Right atrium auricular region (tissue), 2 donors: ENCODE results near the gene OPRM1. TPM values are rescaled to one million over a fixed set of nuclear protein-coding genes. Genes with fewer than 3 reads are reported as not detected.

ENCODE experiments used
- DNase-seq: peaks from one replicate; pipeline ENCODE4 v3.0.0-alpha.2; 2019; ENCODE audit warnings: low spot score
- H3K27ac ChIP-seq, 2 donors: fragments of 200-600 bp; sonication (generic); 1 replicate in 1 of 2; 2 replicates in 1 of 2; pipeline ENCODE4 v1.5.1; 2016 to 2019
- H3K27me3 ChIP-seq, 2 donors: fragments of 200-600 bp; sonication (generic); one replicate each; pipeline versions ENCODE4 v1.5.1 to v1.6.0; 2017 to 2019
- H3K36me3 ChIP-seq: fragments of 200-600 bp; sonication (generic); one replicate; pipeline ENCODE4 v1.5.1; 2016
- H3K4me1 ChIP-seq, 2 donors: fragments of 200-600 bp; sonication (generic); one replicate each; pipeline versions ENCODE4 v1.5.1 to v1.6.0; 2017 to 2019
- H3K4me3 ChIP-seq, 2 donors: fragments of 200-600 bp; sonication (generic); 1 replicate in 1 of 2; 2 replicates in 1 of 2; pipeline ENCODE4 v1.5.1; 2017 to 2019; ENCODE audit warnings: mild to moderate bottlenecking in 1 of 2, moderate library complexity in 1 of 2
- H3K9me3 ChIP-seq, 2 donors: fragments of 200-600 bp; sonication (generic); one replicate each; pipeline ENCODE4 v1.5.1; 2019
- CTCF ChIP-seq, 2 donors: fragments of 200-600 bp; sonication (generic); IDR thresholded peaks; one replicate each; pipeline ENCODE4 v1.5.1; 2019; ENCODE audit warnings: antibody characterized with exemption in 2 of 2
- total RNA-seq, 2 donors: library from RNA; depleted of rRNA; stranded (reverse); fragments of >200 nt; gene quantifications; one replicate each; pipeline ENCODE4 v1.1.0, GENCODE V29; 2016

The OPRM1 gene
- total RNA-seq, 2 donors from 2014 or later = not detected

GRCh38 chr6:154230393-154230792 lies 191.4 kb downstream of the OPRM1 start:
- no peak for TF ChIP-seq CTCF (IDR thresholded peaks at IDR 0.05)
- Histone ChIP-seq H3K4me3 (no peak overlapping the region), H3K36me3 (no peaks in the 10 kb centered on the region), H3K27ac (no peak overlapping the region), H3K27me3 (no peaks in the 10 kb centered on the region), H3K9me3 (no peaks in the 10 kb centered on the region), H3K4me1 (no peaks in the 10 kb centered on the region)
- no peak for DNase-seq

DNA sequence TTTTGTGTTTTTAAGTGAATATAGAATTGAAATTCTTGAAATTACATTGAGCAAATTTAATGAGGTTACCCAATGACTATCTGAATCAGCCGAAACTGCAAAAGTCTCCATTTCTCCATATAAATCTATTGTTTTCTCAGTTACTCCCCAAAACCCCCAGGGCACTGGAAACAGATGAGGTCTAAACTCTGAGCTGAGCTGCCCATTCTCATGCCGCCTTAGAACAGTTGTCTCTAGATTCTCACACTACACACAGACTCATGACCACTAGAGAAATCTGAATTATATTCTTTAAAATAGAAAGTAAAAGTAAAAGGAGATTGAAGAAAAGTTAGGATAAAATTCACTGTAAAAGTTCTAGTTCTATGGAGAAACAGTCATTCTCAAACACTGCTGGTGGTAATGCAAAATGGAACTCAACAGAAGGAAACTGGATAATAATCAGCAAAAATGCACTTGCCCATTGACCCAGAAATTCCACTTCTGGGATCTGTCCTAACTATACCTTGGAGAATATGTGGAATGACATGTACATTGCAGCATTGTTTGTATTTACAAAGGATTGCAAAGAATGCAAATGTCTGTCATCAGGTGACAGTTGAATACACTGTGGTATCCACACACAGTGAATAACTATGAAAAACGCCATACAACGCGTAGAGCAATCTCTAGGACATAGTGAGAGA lies 192.0 kb downstream of the OPRM1 start:
- Histone ChIP-seq H3K4me3 (no peak overlapping the region), H3K27ac (no peak overlapping the region)
- no peak for TF ChIP-seq CTCF (IDR thresholded peaks at IDR 0.05)

DNA sequence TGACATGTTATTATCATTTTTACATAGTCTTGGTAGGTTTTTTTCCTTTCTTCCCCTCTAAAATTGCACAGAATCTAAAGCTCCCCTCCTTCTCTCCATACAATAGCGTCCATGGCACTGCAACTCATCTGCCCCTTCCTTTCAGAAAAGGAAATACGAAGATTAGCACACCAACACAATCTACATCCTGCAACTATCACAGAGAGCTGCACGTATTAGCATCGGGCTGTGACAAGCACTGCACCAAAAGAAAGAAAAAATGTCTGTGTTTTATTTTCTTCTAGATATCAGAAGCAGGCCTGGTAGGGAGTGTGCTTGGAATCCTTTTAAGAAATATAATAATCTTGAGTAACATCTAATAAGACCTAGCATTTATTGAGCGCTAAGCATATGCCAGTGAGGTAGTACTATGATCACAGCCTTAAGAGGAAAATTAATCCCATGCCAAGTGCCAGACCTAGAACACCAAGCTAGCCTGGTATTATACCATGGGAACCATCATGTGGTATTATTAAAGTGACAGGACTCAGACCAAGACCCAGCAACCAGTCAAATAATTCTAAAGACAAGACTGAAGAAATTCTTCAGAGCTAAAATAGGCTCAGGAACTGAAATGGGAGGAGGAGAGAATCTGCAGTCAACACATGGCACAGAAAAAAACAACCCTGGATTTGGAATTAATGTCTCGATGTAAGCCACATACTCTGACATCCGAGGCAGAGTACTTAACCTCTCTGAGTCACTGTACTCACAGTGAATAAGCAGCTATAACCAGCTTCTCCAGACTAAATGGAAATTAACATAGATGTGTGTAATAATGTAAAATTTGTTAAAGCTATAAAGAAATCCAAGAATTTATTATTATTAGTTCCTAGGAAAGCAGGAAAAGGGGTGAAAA lies 193.2 kb downstream of the OPRM1 start:
- H3K4me1 ChIP-seq = no peaks in the 10 kb centered on the region
- no peak for DNase-seq
- no peak overlapping the region for H3K27ac ChIP-seq
- no peaks in the 10 kb centered on the region for H3K27me3 ChIP-seq
- H3K4me3 ChIP-seq = no peak overlapping the region
- no peaks in the 10 kb centered on the region for H3K9me3 ChIP-seq
- H3K36me3 ChIP-seq = no peaks in the 10 kb centered on the region
- TF ChIP-seq CTCF (IDR thresholded peaks at IDR 0.05) = no peak

More for the DNA sequence above, 192.0 kb downstream of the OPRM1 start:
- H3K36me3 ChIP-seq = no peaks in the 10 kb centered on the region
- H3K9me3 ChIP-seq = no peaks in the 10 kb centered on the region
- no peak for DNase-seq
- H3K27me3 ChIP-seq = no peaks in the 10 kb centered on the region
- no peaks in the 10 kb centered on the region for H3K4me1 ChIP-seq

DNA sequence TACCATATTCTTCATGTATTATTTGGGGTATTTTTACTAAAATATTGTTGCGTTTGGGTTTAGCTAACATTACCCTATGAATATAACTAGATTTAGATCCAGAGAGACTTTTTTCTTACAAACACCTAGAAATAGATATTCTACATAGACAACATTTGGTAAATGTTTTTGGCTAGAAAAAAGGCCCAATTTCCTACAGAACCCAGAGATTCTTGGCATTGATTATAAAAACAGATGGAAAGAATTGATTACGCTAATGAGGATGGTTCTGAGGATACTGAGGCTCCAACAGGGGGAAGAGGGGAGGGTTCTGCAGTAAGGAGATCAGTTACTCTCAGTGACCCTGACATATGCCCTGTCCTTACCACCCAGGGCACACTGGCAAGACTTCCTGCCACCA lies 194.3 kb downstream of the OPRM1 start:
- Histone ChIP-seq H3K4me1 (no peaks in the 10 kb centered on the region), H3K27ac (no peak overlapping the region), H3K27me3 (no peaks in the 10 kb centered on the region), H3K4me3 (no peak overlapping the region), H3K36me3 (no peaks in the 10 kb centered on the region), H3K9me3 (no peaks in the 10 kb centered on the region)
- no peak for TF ChIP-seq CTCF (IDR thresholded peaks at IDR 0.05)
- DNase-seq = no peak

DNA sequence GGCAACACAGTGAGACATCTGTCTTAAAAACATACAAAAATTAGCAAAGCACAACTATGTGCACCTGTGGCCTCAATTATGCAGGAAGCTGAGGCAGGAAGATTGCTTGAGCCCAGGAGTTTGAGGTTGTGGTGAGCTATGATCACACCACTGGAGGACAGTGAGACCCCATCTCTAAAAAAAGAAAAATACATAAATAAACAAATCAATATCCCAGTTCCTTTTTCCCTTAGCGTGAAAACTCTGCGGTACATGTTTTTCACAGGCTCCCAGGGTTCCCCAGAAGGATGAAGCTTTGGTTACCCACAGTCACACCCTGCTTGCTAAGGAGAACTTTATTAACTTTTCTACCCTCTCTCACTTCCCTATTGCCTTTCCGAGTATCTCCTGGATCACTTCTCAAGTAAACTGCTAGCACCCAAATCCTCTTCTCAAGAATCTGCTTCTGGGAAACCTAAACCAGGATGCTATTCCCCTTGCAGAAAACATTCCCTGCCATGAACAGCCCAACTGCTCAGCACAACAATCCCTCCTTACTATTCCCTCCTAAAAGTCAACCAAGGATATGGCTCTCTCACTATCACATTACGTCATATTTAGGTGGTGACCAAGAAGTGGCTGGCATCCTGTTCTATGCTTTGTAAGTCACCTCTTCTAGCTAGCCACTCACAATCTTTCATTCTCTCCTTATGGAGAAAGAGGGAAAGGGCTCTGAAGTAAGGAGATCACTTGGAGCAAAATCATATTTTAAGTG lies 195.2 kb downstream of the OPRM1 start:
- no peak overlapping the region for H3K27ac ChIP-seq
- no peak for DNase-seq
- no peak for TF ChIP-seq CTCF (IDR thresholded peaks at IDR 0.05)
- no peaks in the 10 kb centered on the region for H3K27me3 ChIP-seq
- no peak overlapping the region for H3K4me3 ChIP-seq
- no peaks in the 10 kb centered on the region for H3K9me3 ChIP-seq
- no peaks in the 10 kb centered on the region for H3K36me3 ChIP-seq
- H3K4me1 ChIP-seq = no peaks in the 10 kb centered on the region
